ENCODE measurements around the gene GRK4.
"Not testable (repeated sequence)": the region's sequence is repeated elsewhere in the genome, so short reads cannot be mapped to it uniquely, and the experiment has no call there.

The GRK4 gene

DNA sequence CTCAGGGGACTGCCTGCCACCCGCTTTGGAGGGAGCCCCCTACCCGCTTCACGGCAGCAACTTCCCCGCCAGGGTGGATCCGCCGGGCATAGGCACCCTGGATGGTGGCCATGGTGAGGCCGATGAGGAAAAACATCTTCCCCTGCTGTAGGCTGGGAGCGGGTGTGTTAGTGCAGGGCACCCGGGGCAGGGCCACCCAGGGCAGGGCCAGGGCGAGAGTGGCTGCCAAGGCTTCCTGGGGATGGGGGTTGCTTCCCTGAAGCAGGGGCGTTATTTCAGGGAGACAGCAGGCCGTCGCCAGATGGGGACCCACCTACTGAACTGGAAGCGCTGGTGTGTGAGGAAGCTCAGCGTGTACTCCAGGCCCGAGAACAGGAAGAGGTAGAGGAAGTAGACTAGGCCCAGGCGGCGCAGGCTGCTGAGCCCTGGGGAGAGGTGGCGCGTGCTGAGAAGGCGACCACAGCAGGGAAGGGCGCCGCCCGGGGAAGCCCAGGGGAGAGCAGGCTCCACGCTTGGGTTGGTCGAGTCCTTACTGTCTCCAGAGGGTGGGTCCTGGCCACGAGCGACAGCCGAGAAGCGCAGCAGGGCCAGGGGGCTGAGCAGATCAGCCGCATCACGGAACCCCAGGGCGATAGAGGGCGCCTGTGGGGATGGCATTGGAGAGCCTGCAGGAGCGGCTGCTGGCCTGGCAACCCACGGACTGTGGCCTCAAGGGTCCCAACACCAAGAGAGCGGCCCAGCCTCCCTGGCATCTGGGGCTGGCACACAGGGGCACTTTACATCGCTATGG, 31.7 kb upstream of the GRK4 start:
- DNase-seq: peak; percentile 53

DNA sequence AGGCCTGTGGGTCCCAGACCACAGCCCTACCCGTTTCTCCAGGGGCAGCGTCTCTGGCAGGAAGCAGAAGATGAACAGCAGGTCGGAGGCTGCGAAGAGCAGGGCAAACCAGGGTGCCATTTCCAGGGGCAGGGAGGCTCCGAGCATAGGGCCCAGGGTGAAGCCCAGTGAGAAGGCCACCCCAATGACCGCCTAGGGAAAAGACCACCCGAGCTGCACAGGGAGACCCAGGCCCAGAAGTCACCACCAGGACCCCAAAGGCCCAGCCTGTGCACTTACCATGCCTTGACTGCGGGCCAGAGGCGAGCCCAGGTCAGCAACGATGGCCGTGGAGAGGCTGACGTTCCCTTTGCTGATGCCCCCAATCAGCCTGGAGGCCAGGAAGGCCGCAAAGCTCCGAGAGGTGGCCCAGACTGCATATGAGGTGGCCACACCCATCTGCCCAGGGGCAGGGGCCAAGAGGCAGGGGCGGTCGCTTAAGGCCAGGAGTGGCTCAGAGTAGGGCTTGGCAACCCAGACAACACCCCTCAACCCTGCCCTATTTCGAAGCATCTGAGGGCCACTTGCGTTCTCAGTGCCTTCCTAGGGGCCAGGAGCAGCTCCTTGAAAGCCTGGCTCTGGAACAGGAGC, 30.9 kb upstream of the GRK4 start:
- no peak for DNase-seq

GRCh38 chr4:2932951-2933565, 30.3 kb upstream of the GRK4 start:
- peak; percentile 43 for DNase-seq

DNA sequence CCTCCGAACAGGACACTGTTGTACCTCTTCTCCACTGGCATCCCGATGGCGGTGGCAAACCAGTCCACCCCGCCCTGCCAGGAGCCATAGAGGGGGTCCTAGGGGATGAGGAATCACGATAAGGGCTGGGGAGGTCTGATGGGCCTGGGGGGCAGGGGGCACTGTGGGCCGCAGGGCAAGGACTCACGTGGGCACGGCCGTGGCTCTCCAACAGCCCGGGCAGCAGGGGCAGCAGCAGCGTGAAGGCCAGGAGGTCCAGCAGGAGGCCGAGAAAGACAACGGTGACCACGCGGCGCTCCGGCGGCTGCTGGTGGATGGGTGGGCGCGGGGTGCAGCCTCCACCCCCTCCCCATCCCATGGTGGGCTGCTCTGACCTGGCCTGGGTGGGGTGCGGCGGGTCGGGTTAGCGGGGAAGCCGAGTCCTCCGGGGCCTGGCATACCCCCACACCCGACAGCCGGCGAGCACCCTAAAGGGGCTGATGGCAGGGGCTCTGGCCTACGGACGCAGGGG, 29.8 kb upstream of the GRK4 start:
- DNase-seq: no peak

- DNase-seq: peak; percentile 52
These were observed 29.1 kb upstream of the GRK4 start for GRCh38 chr4:2934077-2934812.

- peak; percentile 95 for DNase-seq
These were observed 28.3 kb upstream of the GRK4 start for GRCh38 chr4:2934813-2935761.

- peak; percentile 83 for DNase-seq
These were observed 27.3 kb upstream of the GRK4 start for GRCh38 chr4:2935762-2936743.

- peak; percentile 71 for DNase-seq
These were observed 26.6 kb upstream of the GRK4 start for GRCh38 chr4:2936773-2937145.

GRCh38 chr4:2937146-2937857, 26.1 kb upstream of the GRK4 start:
- DNase-seq: peak; percentile 48

DNA sequence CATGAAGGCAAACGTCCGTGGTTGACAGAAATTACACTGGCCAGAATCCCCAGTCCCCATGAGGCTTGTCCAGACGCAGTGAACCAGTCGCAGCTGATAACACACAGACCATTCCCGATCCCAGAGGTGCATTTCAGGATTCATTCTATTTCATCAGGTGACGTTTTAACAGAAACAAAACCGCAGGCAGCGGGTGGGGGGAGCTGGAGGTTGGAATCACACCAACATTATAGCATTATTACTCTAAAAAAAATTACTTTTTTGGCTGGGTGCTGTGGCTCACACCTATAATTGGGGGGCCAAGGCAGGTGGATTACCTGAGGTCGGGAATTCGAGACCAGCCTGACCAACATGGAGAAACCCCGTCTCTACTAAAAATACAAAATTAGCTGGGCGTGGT, 25.4 kb upstream of the GRK4 start:
- DNase-seq: no peak

GRCh38 chr4:2938411-2938810, 25.0 kb upstream of the GRK4 start:
- not testable (repeated sequence) for DNase-seq

DNA sequence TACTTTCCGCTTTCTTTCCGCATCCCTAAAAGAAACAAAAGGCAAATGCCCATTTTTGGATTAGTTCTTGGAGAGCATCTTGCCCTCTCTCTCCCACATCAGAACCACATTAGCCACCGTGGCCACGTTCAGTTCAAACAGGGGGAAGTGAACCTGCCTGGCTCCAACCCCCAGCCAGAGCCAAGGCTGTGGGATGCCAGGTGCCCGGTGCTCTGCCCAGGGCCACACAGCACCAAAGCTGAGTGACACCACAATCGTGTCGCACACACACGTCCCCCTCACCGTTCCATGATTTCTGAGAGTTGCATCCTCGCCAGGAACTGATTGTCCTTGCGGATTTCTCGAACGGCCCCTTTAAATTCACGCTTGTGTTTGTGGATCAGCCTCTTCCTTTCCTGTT, 24.5 kb upstream of the GRK4 start:
- no peak for DNase-seq

DNA sequence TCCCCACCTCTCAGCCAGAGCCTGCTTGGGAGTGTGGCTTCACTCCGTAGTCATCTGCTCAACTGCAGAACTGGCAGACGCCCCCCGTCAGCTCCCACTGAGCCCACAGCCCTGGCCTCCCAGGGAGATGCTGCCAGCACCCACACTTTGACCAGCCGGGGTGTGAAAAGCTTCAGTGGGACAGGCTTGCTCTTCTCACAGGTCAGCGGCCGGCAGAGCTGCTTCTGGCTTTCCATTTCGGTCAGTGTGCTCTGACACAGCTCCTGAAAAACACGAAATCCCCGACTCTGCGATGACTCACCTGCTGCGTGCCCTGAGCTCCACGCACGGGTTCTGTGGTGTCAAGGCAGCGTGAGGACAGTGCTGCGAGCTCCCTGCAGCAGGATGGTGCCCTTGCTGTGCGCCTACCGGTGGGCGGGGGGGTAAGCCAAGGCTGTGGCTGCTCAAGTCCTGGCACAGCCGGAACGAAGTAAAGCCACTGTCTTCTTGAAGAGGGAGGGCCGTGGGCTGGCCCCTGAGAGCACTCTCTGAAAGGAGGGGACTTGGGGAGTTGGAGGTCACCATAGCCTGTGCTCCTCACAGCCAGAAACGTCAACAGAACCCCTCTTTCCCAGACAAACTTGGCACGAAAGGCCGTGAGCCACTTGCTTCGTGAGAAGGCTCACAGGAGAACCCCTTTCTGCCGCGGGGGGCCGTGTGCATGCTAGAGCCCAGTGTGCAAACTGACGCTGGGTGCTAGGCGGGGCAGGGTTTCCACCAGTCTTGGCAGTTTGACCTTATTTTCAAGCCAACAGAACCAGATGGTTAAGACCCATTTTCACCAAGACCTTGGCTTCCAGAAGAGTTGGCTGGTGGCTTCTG, 23.8 kb upstream of the GRK4 start:
- DNase-seq: peak; percentile 44

DNA sequence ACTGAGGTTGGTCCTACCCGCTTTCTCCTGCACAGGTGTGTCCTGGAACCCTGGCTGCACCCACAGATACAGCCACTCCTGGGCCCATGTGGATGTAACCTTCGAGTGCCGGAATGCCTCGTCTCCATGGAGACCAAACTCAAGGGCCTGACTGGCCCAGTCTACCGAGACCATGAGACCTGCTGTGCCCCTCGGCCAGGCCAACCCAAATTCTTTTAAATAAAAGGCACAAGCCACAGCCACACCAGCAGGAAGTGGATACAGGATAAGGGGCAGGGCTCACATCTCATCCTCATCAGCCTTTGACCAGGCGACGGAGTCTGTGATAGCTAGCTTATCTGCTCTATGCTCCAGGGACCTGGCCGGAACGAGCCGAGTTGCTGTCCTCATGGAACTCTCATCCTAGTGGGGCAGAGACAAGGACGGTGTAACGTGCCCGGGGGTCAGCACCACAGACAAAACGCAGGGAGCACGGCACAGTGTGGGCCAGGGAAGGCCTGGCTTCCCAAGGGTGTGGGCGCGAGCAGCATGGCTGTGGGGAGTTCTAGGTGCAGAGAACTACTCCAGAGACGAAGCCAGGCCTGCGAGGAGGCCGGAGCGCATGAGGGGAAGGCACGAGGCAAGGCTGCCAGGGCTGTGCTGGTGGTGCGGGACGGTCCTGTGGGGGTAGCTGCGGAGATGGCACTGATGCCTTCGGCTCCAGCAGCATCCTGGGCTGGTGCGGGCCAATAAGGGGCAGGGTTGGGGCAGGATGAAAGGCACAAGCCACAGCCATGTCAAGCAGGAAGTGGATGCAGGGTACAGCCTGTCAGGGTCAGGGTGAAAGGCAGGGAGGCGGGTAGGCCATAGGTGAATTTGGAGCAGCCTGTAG, 22.9 kb upstream of the GRK4 start:
- no peak for DNase-seq

DNA sequence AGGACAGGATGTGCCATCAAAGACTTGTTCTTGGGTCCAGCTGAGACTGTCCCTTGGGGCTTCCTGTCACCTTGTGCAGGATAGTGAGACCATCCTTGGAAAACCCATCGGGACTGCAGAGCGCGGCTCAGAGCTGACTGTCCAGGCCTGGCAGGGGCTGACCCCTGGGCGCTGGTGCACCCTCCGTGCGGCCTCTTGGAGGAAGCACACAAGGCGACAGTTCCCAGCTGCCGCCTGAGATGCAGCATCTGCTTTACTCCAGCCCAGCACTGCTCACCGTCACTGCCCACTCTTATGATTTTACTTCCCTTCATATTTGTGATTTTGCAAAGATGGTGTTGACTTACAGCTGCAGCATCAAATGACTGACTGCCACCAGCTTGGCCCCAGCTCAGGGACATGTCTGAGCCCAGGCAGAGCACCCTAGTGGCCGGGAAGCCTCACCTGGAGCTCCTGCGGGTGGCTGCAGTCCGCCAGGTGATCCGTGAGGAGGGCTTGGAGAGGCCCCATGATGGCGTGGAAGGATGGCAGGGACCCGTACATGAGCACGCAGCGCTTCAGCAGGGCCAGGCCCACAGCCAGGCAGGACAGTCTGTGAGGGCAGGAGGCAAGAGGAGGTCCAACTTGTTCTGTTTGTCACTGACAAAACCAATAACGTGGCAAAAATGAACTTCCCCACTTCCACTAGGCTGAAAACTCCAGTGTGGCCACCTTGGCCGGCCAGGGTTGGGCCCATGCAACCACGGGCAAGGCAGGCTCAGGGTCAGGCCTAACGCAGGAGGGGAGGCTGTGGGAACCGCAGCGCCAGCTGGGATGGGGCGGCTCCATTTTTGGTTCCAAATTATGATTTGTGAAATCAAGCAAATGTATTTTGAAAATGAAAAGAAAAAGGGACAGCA, 22.0 kb upstream of the GRK4 start:
- no peak for DNase-seq

DNA sequence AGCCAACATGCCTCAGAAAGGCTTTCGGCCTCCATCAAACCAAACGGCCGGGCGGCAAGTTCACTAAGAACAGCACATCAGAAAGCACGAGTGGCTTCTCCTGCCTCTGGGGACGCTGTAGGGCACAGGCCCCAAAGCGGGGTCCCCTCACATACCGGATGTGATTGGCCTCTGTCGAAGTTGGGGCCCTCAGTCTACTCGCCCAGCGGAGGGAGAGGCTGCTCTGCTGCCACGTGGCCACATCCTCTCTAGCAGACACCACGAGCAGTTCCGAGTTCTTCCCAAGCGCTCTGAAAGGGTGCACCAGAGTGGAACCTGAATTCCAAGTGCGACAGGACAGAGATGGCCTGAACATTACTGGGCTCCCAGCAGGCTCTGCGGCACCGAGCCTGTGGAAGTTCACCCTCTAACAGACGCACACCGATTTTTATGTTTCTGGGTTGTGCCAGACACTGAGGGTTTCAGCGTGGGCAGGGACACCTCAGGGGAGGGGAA, 21.3 kb upstream of the GRK4 start:
- no peak for DNase-seq
